HG03045 (cell line): ENCODE data around the gene GNAL.

Experiments used
- ATAC-seq: cut with Tn5 transposase; IDR thresholded peaks from one replicate; pipeline ENCODE4 v1.9.1; 2021; ENCODE audit warnings: mild to moderate bottlenecking, moderate library complexity; ENCODE audit not compliant: unreplicated experiment

The GNAL gene

DNA sequence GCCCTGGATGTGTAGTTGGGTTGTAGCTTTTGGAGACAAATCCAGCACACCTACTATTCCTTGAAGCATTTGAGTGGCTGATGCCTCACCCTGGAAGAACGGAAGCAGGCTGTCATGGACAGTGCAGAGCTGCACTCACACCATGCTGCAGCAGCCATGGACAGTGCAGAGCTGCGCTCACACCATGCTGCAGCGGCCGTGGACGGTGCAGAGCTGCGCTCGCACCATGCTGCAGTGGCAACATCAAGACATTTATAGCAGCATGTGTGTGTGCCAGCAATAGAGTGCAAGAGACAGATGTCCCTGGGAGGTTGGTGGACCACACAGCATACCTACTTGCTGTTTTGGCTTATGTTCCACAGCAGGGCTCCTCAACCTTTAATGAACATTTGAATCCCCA lies 30.6 kb downstream of the GNAL start:
- ATAC-seq: no peak

DNA sequence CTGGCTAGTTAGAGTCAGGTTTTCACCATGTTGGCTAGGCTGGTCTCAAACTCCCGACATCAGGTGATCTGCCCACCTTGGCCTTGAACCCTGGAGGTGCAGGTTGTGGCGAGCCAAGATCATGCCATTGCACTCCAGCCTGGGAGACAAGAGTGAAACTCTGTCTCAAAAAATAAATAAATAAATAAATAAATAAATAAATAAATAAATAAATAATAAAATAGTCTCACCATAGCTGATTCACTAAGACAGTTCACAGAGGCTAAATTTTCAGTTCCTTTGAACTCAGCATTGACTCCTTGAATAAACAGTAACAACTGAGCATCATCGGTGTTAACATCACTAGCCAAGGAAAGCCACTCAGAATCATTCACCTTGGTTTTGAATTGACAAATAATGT lies 32.7 kb downstream of the GNAL start:
- ATAC-seq: no peak

GRCh38 chr18:11724781-11725180 lies 35.7 kb downstream of the GNAL start:
- ATAC-seq: no peak

DNA sequence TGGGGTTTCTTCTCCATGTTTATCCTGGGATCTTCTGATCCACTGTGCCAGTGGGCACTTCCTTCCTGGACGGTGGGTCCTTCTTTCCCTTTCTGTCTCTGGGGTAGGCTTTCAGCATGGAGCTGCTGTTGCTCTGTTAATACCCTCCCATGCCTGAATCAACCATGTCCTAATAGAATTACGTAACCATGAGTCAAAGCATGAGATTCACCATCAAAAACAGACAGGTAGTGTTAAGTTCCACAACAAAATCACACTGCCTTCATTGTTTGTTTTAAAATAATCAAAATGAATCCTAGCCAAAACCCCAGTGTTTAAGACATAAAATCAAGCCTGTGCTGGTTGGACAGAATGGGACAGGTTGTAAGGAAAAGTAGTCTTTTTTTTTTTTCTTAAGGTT lies 37.5 kb downstream of the GNAL start:
- no peak for ATAC-seq

GRCh38 chr18:11728249-11728648 lies 39.2 kb downstream of the GNAL start:
- ATAC-seq: no peak

GRCh38 chr18:11729556-11729955 lies 40.5 kb downstream of the GNAL start:
- no peak for ATAC-seq

DNA sequence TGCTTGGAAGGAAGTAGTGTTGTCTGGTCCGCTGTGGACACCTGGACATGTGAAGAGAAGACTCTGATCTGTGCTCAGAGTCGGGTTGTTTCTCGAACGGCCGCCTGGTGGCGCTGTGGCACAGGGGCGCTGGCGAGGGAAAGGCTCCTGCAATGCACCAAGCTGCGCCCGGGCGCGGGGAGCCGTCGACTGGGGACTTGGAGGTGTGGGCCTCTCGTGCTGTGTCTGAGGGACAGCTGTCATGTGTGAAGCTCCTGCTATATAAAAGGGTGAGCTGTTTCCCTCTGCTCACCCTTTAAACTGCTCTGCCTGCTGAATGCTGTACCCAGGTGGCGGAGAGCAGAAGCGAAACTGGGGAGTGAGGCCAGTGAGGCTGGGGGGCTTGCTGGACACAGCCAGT lies 44.0 kb downstream of the GNAL start:
- no peak for ATAC-seq

GRCh38 chr18:11736656-11737055 lies 47.6 kb downstream of the GNAL start:
- ATAC-seq: no peak

GRCh38 chr18:11739893-11740292 lies 50.8 kb downstream of the GNAL start:
- ATAC-seq: no peak

GRCh38 chr18:11740461-11740860 lies 51.4 kb downstream of the GNAL start:
- no peak for ATAC-seq

DNA sequence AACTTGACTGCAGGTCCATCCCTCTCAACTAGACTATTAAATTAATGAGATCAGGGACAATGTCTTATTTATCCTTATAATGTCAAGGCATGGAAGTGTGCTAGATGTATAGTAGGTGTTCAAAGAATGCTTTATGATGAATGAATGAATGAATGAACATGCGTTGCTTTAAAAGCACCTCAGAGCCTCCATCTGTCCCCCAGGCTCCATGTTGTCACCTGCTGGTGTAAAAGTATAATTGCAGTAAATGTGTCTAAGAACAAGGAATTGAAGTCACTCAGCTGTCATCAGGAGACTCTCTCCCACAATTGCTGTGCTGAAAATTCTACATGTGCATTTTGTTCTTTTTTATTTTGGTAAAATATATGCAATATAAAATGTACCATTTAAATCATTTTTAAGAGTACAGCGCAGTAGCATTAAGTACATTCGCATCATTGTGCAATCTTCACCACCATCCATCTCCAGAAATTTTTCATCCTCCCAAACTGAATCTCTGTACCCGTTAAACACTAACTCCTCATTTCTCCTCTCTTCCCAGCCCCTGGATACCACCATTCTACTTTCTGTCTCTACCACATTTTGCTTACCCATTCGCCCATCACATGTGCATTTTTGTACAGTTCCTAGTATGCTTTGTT lies 52.6 kb downstream of the GNAL start:
- no peak for ATAC-seq

DNA sequence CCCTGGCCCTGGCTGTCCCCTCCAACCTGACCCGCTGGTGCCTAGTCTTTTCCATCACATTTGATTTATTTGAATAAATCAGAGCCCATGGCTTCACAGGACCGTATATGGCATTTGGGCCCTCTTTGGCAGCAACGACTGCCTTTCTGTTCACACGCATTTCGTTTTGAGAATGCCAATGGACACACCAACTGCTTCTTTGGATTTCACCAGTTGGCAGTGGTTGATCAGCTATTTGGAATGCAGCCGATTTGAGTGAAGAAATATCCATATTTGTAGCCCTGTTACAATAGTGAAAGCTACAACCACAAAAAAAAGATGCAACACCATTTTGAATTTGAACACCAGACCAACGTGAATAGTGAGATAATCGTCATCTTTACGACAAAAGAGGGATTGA lies 56.5 kb downstream of the GNAL start:
- no peak for ATAC-seq

GRCh38 chr18:11747286-11747685 lies 58.2 kb downstream of the GNAL start:
- no peak for ATAC-seq

GRCh38 chr18:11747731-11748130 lies 58.7 kb downstream of the GNAL start:
- ATAC-seq: no peak

DNA sequence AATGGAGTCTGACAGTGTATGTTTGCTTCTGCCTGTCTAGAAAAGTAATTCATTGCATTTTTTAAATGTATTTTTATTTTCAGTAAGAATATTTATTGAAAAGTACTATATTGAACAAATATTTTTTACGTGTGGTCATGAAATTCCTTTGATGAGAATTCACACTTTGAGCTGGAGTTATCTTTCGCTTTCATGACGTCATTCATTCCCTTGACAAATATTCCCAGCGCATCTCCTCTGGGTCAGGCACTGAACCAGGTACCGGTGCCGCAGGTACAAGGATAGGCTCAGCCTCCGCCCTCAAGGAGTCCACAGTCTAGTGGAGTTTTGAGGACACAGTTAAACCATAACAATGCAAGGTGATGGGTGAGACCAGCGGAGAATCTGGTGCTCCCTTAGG lies 60.2 kb downstream of the GNAL start:
- no peak for ATAC-seq

DNA sequence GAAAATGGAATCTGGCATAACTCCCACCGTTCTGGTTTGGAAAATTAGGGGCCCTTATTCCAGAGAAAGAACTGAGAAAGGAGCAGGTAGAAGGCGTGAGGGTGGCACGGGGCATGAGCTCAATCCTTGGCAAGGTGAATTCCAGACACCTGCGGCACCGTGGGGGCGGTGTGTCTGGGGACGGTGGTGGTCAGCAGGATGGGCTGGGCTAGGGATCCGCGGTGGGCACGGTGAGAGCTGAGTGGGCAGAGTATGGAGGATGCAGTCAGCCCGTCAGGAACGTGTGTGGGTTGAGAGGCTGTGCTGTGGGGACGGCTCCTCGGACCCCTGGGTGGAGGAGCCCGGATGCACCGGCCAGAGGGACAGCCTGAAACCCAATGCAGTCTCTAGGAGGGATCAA lies 61.1 kb downstream of the GNAL start:
- no peak for ATAC-seq

- ATAC-seq: no peak
Observed at GRCh38 chr18:11750581-11751310, 61.7 kb downstream of the GNAL start.

- no peak for ATAC-seq
Observed at GRCh38 chr18:11751341-11752115, 62.5 kb downstream of the GNAL start.

DNA sequence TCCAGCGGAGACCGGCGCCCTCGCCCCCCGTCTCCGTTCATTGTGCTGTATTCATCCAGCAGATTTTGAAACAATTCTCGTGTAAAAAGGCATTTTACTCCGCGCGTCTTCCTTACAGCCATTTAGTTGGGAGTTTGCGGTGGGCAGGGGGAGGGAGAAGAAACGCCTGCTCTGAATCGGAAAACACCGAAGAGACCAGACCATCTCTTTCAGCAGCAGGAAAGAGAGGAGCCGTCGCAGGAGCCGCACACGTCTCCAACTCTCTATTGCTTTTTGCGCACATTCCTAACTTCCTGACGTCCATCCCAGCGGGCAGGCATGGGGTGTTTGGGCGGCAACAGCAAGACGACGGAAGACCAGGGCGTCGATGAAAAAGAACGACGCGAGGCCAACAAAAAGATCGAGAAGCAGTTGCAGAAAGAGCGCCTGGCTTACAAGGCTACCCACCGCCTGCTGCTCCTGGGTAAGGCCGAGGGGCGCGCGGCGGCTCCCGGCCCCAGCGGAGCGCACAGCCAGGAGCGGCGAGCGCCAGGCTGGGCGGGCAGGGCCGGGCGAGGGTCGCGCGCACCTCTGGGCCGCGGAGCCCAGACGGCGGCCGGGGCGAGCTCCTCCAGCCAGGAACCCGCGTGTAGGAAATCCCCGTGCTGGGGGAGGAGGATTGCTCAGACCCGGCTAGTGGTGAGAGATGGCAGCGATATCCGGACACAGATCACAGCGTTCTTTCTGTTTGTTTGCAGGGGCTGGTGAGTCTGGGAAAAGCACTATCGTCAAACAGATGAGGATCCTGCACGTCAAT lies 63.2 kb downstream of the GNAL start:
- no peak for ATAC-seq

- ATAC-seq: no peak
Observed at GRCh38 chr18:11754979-11755378, 65.9 kb downstream of the GNAL start.

DNA sequence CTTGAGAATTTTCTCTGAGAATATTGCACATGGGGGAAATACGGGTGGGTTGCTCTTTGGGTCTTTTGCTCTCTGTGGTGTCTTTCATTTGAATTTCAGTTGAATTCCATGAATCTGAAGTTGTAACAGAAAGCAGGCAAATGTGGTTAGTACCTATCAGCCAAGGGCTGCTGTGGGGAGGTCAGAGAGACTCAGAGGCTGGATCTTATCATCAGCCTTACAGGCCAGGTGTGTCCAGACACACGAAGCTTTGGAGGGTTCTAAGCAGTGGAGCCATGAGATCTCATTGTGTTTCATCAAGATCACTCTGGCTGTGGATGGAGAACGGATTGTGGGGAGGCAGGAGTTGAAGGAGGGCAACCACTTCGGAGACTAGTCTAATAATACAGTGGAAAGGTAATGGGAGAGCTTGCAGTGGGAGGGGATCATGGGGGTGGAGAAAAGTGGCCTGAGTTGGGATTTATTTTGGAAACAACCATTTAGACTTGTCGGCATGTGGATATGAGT lies 68.1 kb downstream of the GNAL start:
- ATAC-seq: no peak
